RWPE1 (cell line): ENCODE results near the gene PROSER3.

Experiments used
- CTCF ChIA-PET: fragments of 350-600 bp; sonication (Branson Sonifier 250); formaldehyde crosslinking; extraction: SDS; loops from one replicate; lab custom pipeline; 2021; lab: Yijun Ruan, JAX
- POLR2A ChIA-PET: fragments of 400-600 bp; formaldehyde crosslinking; extraction: SDS; loops from one replicate; lab custom pipeline; 2020; ENCODE audit warnings: antibody characterized with exemption; ENCODE audit not compliant: low non-redundant PET; lab: Yijun Ruan, JAX
- DNase-seq: peaks from one replicate; pipeline ENCODE4 v3.0.0; 2012; ENCODE audit warnings: low spot score
- H3K27ac ChIP-seq: fragments of 450-650 bp; 2 replicates; pipeline ENCODE4 v1.5.1; 2017
- CTCF ChIP-seq: fragments of 450-650 bp; conservative IDR thresholded peaks from 2 replicates; pipeline ENCODE4 v1.5.1; 2017; ENCODE audit warnings: low read depth, mild to moderate bottlenecking

Gene PROSER3

GRCh38 chr19:35727053-35727955 is 30.7 kb upstream of the PROSER3 start:
- DNase-seq: no peak
- H3K27ac ChIP-seq: no peak overlapping the region
- ChIA-PET POLR2A (no interaction called here), CTCF (interaction anchor here (0.6 kb wide), 1 partner anchor 15 kb away, joined by 3 read pairs; no protein-coding TSS in a partner anchor)
- no peak for TF ChIP-seq CTCF

GRCh38 chr19:35727956-35728706 is 29.8 kb upstream of the PROSER3 start:
- CTCF ChIA-PET: interaction anchor here (0.6 kb wide), 1 partner anchor 14 kb away, joined by 3 read pairs; no protein-coding TSS in a partner anchor

GRCh38 chr19:35729021-35729420 is 29.0 kb upstream of the PROSER3 start:
- no peak for DNase-seq
- ChIA-PET CTCF (no interaction called here), POLR2A (no interaction called here)
- TF ChIP-seq CTCF: no peak
- no peak overlapping the region for H3K27ac ChIP-seq

More at GRCh38 chr19:35727956-35728706, 29.8 kb upstream of the PROSER3 start:
- POLR2A ChIA-PET: no interaction called here
- DNase-seq: no peak
- H3K27ac ChIP-seq: no peak overlapping the region
- no peak for TF ChIP-seq CTCF

- POLR2A ChIA-PET: no interaction called here
- no peak overlapping the region for H3K27ac ChIP-seq
These were observed 28.2 kb upstream of the PROSER3 start for GRCh38 chr19:35729763-35730162.

GRCh38 chr19:35730326-35730725 is 27.6 kb upstream of the PROSER3 start:
- DNase-seq: no peak
- no peak overlapping the region; the same call in 1 of the 2 replicates for H3K27ac ChIP-seq
- POLR2A ChIA-PET: interaction anchor here (0.6 kb wide), 1 partner anchor 513 kb away, joined by 3 read pairs; no protein-coding TSS in a partner anchor
- CTCF ChIA-PET: interaction anchor here (0.7 kb wide), 1 partner anchor 18 kb away, joined by 6 read pairs; no protein-coding TSS in a partner anchor
- no peak for TF ChIP-seq CTCF

More at GRCh38 chr19:35729763-35730162, 28.2 kb upstream of the PROSER3 start:
- TF ChIP-seq CTCF: no peak
- CTCF ChIA-PET: no interaction called here
- DNase-seq: no peak

- ChIA-PET CTCF (no interaction called here), POLR2A (no interaction called here)
- DNase-seq: no peak
- TF ChIP-seq CTCF: no peak
- H3K27ac ChIP-seq: peak overlapping the region; percentile 2
These were observed 26.6 kb upstream of the PROSER3 start for GRCh38 chr19:35731353-35731752.
